ENCODE results near the gene ATP5F1A.

Gene ATP5F1A

GRCh38 chr18:46035696-46036680 lies 62.1 kb downstream of the ATP5F1A start:
- DNase-seq (ENCODE audit: low read depth, low spot score): no peak
- no peak overlapping the region for H3K4me3 ChIP-seq (ENCODE audit: low read depth, low read length)
- TF ChIP-seq CTCF (IDR thresholded peaks at IDR 0.05; ENCODE audit: insufficient read depth, low read length, missing control alignments): no peak
- ChIA-PET CTCF (interaction anchor here (1.7 kb wide), 1 partner anchor 38 kb away, joined by 4 read pairs; no protein-coding TSS in a partner anchor), POLR2A (interaction anchor here (0.6 to 1.2 kb wide), 2 partner anchors 19 to 886 kb away, joined by 3 read pairs; no protein-coding TSS in a partner anchor)

- H3K4me3 ChIP-seq (ENCODE audit: low read depth, low read length): no peak overlapping the region
- CTCF ChIA-PET: interaction anchor here (1.2 to 1.7 kb wide), 3 partner anchors 38 to 367 kb away, joined by 3 to 4 read pairs (median 3); partner anchors contain the start of gene PSTPIP2
- no peak for DNase-seq (ENCODE audit: low read depth, low spot score)
- POLR2A ChIA-PET: no interaction called here
- TF ChIP-seq CTCF (IDR thresholded peaks at IDR 0.05; ENCODE audit: insufficient read depth, low read length, missing control alignments): no peak
Measured at GRCh38 chr18:46034230-46034629, 63.9 kb downstream of the ATP5F1A start.

GRCh38 chr18:46031741-46032140 lies 66.4 kb downstream of the ATP5F1A start:
- DNase-seq (ENCODE audit: low read depth, low spot score): no peak
- TF ChIP-seq CTCF (IDR thresholded peaks at IDR 0.05; ENCODE audit: insufficient read depth, low read length, missing control alignments): no peak
- ChIA-PET POLR2A (no interaction called here), CTCF (no interaction called here)
- H3K4me3 ChIP-seq (ENCODE audit: low read depth, low read length): no peak overlapping the region
